K562 (cell line): ENCODE measurements around the gene MAP1LC3B2. TPM values are rescaled to one million over a fixed set of nuclear protein-coding genes. Genes with fewer than 3 reads are reported as not detected.

Experiments
- ARID1B ChIP-seq: fragments of 450-650 bp; IDR thresholded peaks from 2 replicates; pipeline ENCODE4 v1.6.1; 2016; ENCODE audit warnings: antibody characterized with exemption, mild to moderate bottlenecking, inconsistent platforms
- ARNT ChIP-seq, 2 experiments: fragments of 450-650 bp; IDR thresholded peaks; 2 replicates each; pipeline ENCODE4 v1.6.1; 2016; ENCODE audit warnings: mild to moderate bottlenecking in 1 of 2
- CSDE1 ChIP-seq, 2 experiments: fragments of 450-650 bp; IDR thresholded peaks; 2 replicates each; pipeline ENCODE4 v1.6.1; 2016; ENCODE audit warnings: mild to moderate bottlenecking in 1 of 2
- E2F3 ChIP-seq: fragments of 250-450 bp; sonication (Bioruptor Pico); IDR thresholded peaks from 2 replicates; pipeline ENCODE4 v1.4.0; 2020; ENCODE audit warnings: mild to moderate bottlenecking
- ELF2 ChIP-seq: fragments of 250-450 bp; sonication (Bioruptor Pico); IDR thresholded peaks from 2 replicates; pipeline ENCODE4 v1.5.0; 2021; ENCODE audit warnings: mild to moderate bottlenecking
- FIP1L1 ChIP-seq: fragments of 200-400 bp; formaldehyde crosslinking; IDR thresholded peaks from 2 replicates; pipeline ENCODE4 v1.6.1; 2018; ENCODE audit warnings: mild to moderate bottlenecking, low read depth, low read length; ENCODE audit not compliant: poor library complexity, severe bottlenecking
- HDGF ChIP-seq: fragments of 450-650 bp; IDR thresholded peaks from 2 replicates; pipeline ENCODE4 v1.6.1; 2016
- HSF4 ChIP-seq: fragments of 250-450 bp; sonication (Bioruptor Pico); IDR thresholded peaks from 2 replicates; pipeline ENCODE4 v2.1.2; 2022; ENCODE audit warnings: mild to moderate bottlenecking, moderate library complexity, borderline replicate concordance
- ILK ChIP-seq: fragments of 450-650 bp; IDR thresholded peaks from 2 replicates; pipeline ENCODE4 v1.6.1; 2016; ENCODE audit warnings: missing genetic modification characterization, low read depth, mild to moderate bottlenecking, missing compliant biosample characterization, moderate library complexity, borderline replicate concordance
- KDM1A ChIP-seq, 2 experiments: fragments of 450-650 bp; IDR thresholded peaks; 2 replicates each; pipeline ENCODE4 v1.6.1; 2016; ENCODE audit warnings: mild to moderate bottlenecking in 2 of 2
- L3MBTL2 ChIP-seq: fragments of 450-650 bp; IDR thresholded peaks from 2 replicates; pipeline ENCODE4 v1.6.1; 2016; ENCODE audit warnings: mild to moderate bottlenecking, moderate library complexity
- MED1 ChIP-seq: sonication (generic); formaldehyde crosslinking; IDR thresholded peaks from 2 replicates; pipeline ENCODE4 v1.8.1; 2023; ENCODE audit warnings: missing genetic modification reagents, borderline replicate concordance
- MYNN ChIP-seq, 2 experiments: sonication (generic); formaldehyde crosslinking in 1 of 2; IDR thresholded peaks; 2 replicates each; pipeline versions ENCODE4 v1.5.0 to v1.6.1; 2016 to 2020; ENCODE audit warnings: antibody characterized with exemption in 1 of 2, missing genetic modification reagents in 1 of 2
- NCOA4 ChIP-seq: fragments of 450-650 bp; IDR thresholded peaks from 2 replicates; pipeline ENCODE4 v1.6.1; 2018; ENCODE audit warnings: mild to moderate bottlenecking; ENCODE audit not compliant: partially characterized antibody
- RBBP5 ChIP-seq: fragments of 200-600 bp; sonication (generic); IDR thresholded peaks from 2 replicates; pipeline ENCODE4 v1.6.1; 2012; ENCODE audit warnings: borderline replicate concordance, mild to moderate bottlenecking, low read length, control low read depth, inconsistent platforms; ENCODE audit not compliant: insufficient read depth, poor library complexity, severe bottlenecking
- RBM34 ChIP-seq: fragments of 200-400 bp; formaldehyde crosslinking; IDR thresholded peaks from 2 replicates; pipeline ENCODE4 v1.6.1; 2018; ENCODE audit warnings: low read length, borderline replicate concordance; ENCODE audit not compliant: insufficient read depth
- TBL1XR1 ChIP-seq, 2 experiments: IDR thresholded peaks; 2 replicates each; pipeline ENCODE4 v1.6.1; 2012; ENCODE audit warnings: improper control_type of control experiment in 2 of 2, low read length in 2 of 2, mild to moderate bottlenecking in 1 of 2
- TBP ChIP-seq: optimal IDR thresholded peaks from 2 replicates; pipeline ENCODE3; 2011; ENCODE audit warnings: low read depth, low read length, improper control_type of control experiment
- TRIM24 ChIP-seq, 2 experiments: fragments of 450-650 bp; IDR thresholded peaks; 2 replicates each; pipeline ENCODE4 v1.6.1; 2016
- ZBTB26 ChIP-seq: fragments of 450-650 bp; formaldehyde crosslinking; IDR thresholded peaks from 2 replicates; pipeline ENCODE4 v1.4.0; 2022; ENCODE audit warnings: missing genetic modification characterization
- ZNF76 ChIP-seq: fragments of 250-450 bp; sonication (Bioruptor Pico); IDR thresholded peaks from 2 replicates; pipeline ENCODE4 v1.4.0; 2020; ENCODE audit warnings: mild to moderate bottlenecking, moderate library complexity, borderline replicate concordance
- ZSCAN29 ChIP-seq: fragments of 450-650 bp; IDR thresholded peaks from 2 replicates; pipeline ENCODE4 v1.6.1; 2017
- polyA plus RNA-seq, 8 experiments: library from polyadenylated mRNA; depleted of rRNA in 4 of 8; stranded (reverse) in 5 of 8; unstranded in 3 of 8; fragments of >200 nt; fragmentation: Nextera tagmentation in 2 of 8; fragmentation: Illumina TruSeq in 1 of 8; extraction: Ambion mirVana in 2 of 8; extraction: Trizol in 1 of 8; gene quantifications; 2 replicates each; pipeline versions ENCODE4 v1.2.1 to v1.2.3, GENCODE V29; 2011 to 2014; ENCODE audit warnings: inconsistent platforms in 1 of 8, missing spikeins in 1 of 8
- total RNA-seq, 7 experiments: library from RNA; depleted of rRNA in 6 of 7; stranded (reverse); fragments of >200 nt in 6 of 7; fragmentation: Illumina TruSeq in 2 of 7; extraction: Trizol in 2 of 7; gene quantifications; 2 replicates each; pipeline versions ENCODE4 v1.2.1 to v1.2.3, GENCODE V29; 2011 to 2021; ENCODE audit warnings: low replicate concordance in 1 of 7
- TF ChIP-seq, protein P1 (sequence below): fragments of 250-450 bp; sonication (Bioruptor Pico); IDR thresholded peaks from 2 replicates; pipeline ENCODE4 v1.9.0; 2021; ENCODE audit warnings: mild to moderate bottlenecking, inconsistent platforms
- TF ChIP-seq, protein P2 (sequence below), 2 experiments: fragments of 450-650 bp; IDR thresholded peaks; 2 replicates each; pipeline ENCODE4 v1.6.1; 2016

Gene MAP1LC3B2
- total and polyA plus RNA-seq, 9 of the 15 experiments (the other 6 are each of a cell fraction or from before 2014, with no cell fraction given): 0.53 to 2.8 (median 0.76) TPM; not detected in 2

DNA sequence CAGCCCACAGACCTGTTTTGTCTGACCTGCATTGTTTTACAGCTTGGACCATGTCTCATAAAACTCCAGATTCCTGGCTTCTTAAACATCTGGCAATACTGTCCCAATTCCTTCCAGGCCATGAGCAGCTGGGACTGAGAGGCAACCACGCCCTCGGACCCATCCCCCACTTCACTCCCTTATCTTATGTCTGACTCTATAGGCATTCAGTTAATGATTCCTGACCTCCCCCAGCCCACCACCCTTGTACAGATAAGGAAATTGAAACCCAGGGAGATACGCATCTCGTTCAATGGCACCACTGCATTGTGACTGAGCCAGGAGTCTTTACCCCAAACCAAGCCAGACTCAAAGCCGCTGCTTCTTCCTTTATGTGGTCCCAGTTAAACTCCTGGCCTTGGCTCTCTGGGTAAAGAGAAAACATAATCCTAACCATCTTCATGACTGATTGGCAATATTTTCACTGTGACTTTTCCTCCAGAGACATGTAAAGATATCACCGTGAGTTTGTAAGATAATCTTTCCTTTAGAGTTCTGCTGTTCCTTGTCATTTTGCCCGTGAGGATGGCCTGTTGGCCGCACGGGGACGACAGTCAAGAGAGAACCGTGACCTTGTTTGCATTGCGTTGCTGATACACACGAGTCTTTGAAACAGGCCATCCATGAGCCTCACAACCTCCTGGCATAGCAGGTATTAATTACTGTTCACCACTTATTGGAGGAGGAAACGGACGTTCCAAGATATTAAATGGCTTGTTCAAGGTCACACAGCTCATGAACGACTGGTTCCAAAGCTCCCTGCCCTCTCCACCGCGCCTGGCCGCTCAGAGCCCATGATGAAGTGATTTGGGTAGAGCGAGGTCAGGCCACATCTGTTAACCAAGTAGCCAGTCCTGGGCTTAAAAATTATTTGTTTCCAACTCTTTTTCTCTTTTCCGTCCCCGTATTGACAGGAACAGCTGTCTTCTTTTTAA, 39.4 kb downstream of the MAP1LC3B2 start (continued):
- TF ChIP-seq ZNF76 (CRISPR knock-in tag) (no peak; the same call in 1 of the 2 replicates), CSDE1 (IDR thresholded peaks at IDR 0.05) (no peak), RBM34 (no peak), ILK (tag) (no peak), HDGF (no peak), ARNT (IDR thresholded peaks at IDR 0.05) (peak in 1 of 2 experiments; percentile 56; a peak in 1 of 4 replicates), RBBP5 (peak; percentile 58), TBL1XR1 (IDR thresholded peaks at IDR 0.05; ENCODE audit: low read length in 2 of 2) (peak in 1 of 2 experiments; percentile 92; a peak in 2 of 4 replicates), MYNN (IDR thresholded peaks at IDR 0.05) (no peak), MYNN (CRISPR knock-in tag; IDR thresholded peaks at IDR 0.05) (no peak), ELF2 (CRISPR knock-in tag) (no peak), ARID1B (peak; percentile 87), TRIM24 (IDR thresholded peaks at IDR 0.05) (peak; percentile 56 to 76; a peak in 2 of 4 replicates), TBP (peak; percentile 23), KDM1A (IDR thresholded peaks at IDR 0.05) (peak; percentile 32 to 49; a peak in 1 of 4 replicates), NCOA4 (no peak), ZBTB26 (CRISPR knock-in tag) (no peak), HSF4 (no peak), ZSCAN29 (no peak), FIP1L1 (no peak), E2F3 (no peak), L3MBTL2 (peak; percentile 20; the same call in 1 of the 2 replicates), MED1 (CRISPR knock-in tag) (no peak)
- TF ChIP-seq, protein P1, sequence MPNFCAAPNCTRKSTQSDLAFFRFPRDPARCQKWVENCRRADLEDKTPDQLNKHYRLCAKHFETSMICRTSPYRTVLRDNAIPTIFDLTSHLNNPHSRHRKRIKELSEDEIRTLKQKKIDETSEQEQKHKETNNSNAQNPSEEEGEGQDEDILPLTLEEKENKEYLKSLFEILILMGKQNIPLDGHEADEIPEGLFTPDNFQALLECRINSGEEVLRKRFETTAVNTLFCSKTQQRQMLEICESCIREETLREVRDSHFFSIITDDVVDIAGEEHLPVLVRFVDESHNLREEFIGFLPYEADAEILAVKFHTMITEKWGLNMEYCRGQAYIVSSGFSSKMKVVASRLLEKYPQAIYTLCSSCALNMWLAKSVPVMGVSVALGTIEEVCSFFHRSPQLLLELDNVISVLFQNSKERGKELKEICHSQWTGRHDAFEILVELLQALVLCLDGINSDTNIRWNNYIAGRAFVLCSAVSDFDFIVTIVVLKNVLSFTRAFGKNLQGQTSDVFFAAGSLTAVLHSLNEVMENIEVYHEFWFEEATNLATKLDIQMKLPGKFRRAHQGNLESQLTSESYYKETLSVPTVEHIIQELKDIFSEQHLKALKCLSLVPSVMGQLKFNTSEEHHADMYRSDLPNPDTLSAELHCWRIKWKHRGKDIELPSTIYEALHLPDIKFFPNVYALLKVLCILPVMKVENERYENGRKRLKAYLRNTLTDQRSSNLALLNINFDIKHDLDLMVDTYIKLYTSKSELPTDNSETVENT (CRISPR knock-in tag): no peak
- TF ChIP-seq, protein P2, sequence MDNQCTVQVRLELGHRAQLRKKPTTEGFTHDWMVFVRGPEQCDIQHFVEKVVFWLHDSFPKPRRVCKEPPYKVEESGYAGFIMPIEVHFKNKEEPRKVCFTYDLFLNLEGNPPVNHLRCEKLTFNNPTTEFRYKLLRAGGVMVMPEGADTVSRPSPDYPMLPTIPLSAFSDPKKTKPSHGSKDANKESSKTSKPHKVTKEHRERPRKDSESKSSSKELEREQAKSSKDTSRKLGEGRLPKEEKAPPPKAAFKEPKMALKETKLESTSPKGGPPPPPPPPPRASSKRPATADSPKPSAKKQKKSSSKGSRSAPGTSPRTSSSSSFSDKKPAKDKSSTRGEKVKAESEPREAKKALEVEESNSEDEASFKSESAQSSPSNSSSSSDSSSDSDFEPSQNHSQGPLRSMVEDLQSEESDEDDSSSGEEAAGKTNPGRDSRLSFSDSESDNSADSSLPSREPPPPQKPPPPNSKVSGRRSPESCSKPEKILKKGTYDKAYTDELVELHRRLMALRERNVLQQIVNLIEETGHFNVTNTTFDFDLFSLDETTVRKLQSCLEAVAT (IDR thresholded peaks at IDR 0.05): peak in 1 of 2 experiments; percentile 72; a peak in 2 of 4 replicates
